K562 treated with DMSO at 1 percent for 48 hours (cell line): Measurements from ENCODE around the gene SLC35G2. TPM values are rescaled to one million over a fixed set of nuclear protein-coding genes. Genes with fewer than 3 reads are reported as not detected.

ENCODE experiments used
- total RNA-seq: library from RNA; unstranded; fragments of 300-600 nt; gene quantifications from 2 replicates; pipeline ENCODE4 v1.2.3, GENCODE V29; 2022; ENCODE audit warnings: low replicate concordance; ENCODE audit errors: extremely low read depth

SLC35G2 gene
- total RNA-seq: not detected in 2 replicates

GRCh38 chr3:136818769-136819391 lies at the start of gene SLC35G2:
Gene SLC35G2, plus strand, starts transcription at chr3:136819126. Its CDS starts 35,335 bp downstream, at chr3:136854461.

GRCh38 chr3:136861890-136862616 lies 43.1 kb downstream of the SLC35G2 start, which contains the start of gene NCK1:
Gene NCK1, plus strand, starts transcription at chr3:136862208. Its CDS starts 65,794 bp downstream, at chr3:136928002.

Other genes starting within 250 kb of the SLC35G2 start
- gene STAG1, start 66.7 kb upstream of the SLC35G2 start, total RNA-seq: not detected in 2 replicates
- gene NCK1, start 43.1 kb downstream of the SLC35G2 start, total RNA-seq: not detected in 2 replicates
- not detected in 2 replicates for gene IL20RB, start 138.9 kb downstream of the SLC35G2 start, total RNA-seq